Fibroblast of peridontal ligament (primary cell): ENCODE data around the gene NBPF1.
"Not testable (repeated sequence)": the region's sequence is repeated elsewhere in the genome, so short reads cannot be mapped to it uniquely, and the experiment has no call there.

Experiments
- DNase-seq: peaks from one replicate; pipeline ENCODE4 v3.0.0-alpha.2; 2010; ENCODE audit errors: extremely low read depth

Gene NBPF1

DNA sequence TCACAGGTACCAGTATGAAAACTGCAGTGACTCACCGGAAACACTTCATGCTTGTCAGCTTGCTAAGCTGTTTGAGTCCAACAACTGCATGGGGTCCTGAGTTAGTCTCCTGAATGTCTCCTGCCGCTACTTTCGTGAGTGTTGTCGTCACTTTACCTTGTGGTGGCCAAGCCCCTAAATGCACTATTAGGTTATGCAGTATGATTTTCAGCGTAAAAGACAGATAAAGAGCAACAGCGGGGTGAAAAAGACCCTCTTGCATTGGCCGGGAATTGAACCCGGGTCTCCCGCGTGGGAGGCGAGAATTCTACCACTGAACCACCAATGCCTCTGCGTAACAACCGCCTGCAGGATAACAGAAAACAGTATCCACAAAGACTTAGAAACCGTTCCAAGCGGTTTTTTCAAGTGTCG is 67.7 kb downstream of the NBPF1 start:
- DNase-seq: peak; percentile 23

DNA sequence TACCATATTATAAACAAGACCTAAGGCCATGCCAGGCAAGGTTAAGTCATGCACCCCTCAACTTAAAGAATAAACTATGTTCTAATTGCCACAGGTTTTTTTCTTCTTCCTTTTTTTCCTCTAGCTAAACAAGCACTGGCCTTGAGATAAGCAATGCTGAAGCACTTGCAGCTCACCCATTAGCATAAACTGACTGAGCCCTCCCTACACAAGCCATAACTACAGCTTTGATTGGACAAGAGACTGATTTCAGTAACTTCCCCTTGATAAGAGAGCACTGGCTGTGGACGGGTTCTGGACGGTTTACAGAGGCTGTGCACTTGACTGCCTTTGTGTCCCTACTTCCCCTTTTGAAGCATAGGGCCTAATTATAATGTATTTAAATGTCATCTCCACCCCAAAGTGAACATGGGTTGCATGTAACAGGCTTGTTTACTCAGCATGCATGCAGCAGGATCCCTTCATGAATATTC is 72.9 kb downstream of the NBPF1 start:
- DNase-seq: not testable (repeated sequence)

DNA sequence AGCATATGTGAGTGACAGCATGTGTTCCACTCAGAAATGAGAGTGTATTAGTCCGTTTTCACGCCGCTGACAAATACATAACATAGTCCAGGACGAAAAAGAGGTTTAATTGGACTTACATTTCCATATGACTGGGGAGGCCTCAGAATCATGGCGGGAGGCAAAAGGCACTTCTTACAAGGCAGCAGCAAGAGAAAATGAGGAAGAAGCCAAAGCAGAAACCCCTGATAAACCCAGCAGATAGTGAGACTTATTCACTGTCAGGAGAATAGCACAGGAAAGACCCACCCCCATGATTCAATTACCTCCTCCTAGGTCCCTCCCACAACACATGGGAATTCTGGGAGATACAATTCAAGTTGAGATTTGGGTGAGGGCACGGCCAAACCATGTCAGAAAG is 75.8 kb downstream of the NBPF1 start:
- not testable (repeated sequence) for DNase-seq

DNA sequence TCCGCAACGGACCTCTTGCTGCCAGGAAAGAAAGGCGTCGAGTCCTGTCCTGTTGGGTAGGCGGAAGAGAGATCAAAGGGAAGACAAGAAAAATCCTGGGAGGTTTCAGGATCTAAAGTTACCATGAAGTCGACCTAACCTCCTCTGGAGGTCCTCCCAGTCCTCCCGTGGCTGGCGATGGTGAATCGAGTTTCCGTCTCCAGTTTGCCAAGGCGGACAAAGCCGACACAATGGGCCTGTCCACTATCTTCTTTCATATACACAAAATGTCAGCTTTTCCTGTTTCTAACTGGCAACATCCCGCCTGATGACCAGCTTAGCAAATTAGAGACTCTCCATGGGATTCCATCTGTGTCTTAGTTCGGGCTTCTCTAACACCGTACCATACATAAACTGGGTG is 76.6 kb downstream of the NBPF1 start:
- not testable (repeated sequence) for DNase-seq

DNA sequence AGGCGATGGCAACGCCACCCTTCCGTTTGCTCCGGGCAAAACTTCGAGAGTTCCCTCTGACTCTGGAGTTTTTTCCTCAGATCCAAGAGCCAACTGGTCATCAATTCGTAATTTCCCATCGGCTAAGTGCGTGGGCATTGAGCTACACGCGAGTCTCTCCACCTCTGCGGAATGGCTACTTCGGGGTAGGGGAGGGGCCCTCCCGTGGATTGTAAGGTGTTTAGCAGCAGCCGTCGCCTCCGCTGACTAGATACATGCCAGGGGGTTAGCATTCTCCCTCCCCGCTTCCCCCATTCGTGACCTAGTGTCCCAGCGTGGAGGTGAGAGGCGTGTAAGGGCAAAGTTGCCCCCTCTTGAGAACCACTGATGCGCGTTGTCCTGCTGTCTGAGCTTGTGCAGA is 77.5 kb downstream of the NBPF1 start:
- not testable (repeated sequence) for DNase-seq

DNA sequence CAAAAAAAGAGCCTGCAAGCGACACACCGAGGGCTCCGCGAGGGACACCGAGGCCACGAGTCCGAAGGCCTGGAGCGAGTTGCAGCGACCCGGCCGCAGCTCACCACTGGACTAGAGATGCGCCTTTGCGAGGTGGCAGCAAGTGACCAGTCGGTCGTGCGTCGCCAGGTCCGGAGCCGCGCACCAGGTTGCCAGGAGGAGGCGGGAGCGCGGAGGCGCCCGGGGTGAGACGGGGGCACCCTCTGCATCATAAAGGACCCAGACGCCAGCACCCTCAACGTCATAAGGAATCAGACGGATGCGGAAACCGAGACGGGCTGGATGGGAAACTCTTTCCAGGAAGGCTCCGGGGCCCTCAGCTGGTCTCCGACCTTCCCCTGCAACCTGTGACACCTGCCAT is 77.9 kb downstream of the NBPF1 start:
- DNase-seq: not testable (repeated sequence)

DNA sequence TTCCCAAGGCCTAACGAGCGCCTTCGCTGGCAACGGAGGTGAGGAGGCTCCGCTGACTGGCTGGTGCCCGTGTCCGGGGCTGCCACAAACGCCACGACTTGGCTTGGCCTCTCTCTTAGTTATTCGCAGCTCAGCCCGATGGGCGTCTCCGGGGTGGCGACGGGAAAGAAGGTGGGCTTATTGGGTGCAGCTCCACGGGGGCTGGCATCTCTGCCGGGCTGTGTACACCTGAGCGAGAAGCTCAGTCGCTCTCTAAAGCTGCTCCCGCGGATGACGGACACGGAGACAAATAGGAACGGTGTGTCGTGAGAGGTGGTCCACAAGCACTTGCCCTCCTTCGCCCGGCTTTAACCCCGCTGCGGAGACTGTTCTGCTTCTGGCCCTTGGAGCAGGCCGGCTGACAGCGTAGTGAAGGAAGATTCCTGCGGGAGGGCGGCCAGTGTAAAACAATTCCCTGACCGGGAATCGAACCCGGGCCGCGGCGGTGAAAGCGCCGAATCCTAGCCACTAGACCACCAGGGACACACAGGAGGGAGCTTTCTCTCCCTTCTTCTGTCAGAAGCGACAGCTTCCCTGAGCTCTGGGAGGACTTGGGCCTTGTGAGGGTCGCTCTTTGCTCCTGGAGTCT is 78.4 kb downstream of the NBPF1 start:
- peak; percentile 40 for DNase-seq

DNA sequence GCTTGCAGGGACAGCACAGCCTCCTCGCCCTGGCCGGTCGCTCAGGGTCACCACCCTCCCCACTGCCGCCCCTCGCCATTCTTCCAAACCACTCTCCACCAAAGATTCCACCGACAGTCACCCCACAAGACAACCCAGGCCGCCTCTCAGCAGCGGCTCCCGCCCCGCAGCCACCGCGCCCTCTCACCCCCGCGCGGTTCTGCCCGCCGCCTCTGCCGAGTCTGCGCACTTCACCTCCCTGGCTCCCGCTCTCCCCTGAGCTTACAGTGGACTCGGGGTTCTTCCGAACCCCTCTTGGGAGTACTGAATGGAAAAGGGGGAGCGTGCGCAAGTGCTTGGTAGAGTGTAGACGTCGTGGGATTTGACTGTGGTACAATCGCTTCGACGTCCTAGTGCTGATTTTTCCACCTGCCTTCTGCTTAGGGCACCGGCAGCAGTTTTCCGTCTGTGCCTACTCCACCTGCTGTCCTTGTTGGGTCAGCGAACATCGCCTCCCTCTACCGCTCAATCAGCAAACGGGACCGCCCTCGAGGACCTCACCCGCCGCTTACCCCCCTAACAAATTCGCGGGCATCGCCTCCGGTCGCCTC is 79.0 kb downstream of the NBPF1 start:
- not testable (repeated sequence) for DNase-seq

DNA sequence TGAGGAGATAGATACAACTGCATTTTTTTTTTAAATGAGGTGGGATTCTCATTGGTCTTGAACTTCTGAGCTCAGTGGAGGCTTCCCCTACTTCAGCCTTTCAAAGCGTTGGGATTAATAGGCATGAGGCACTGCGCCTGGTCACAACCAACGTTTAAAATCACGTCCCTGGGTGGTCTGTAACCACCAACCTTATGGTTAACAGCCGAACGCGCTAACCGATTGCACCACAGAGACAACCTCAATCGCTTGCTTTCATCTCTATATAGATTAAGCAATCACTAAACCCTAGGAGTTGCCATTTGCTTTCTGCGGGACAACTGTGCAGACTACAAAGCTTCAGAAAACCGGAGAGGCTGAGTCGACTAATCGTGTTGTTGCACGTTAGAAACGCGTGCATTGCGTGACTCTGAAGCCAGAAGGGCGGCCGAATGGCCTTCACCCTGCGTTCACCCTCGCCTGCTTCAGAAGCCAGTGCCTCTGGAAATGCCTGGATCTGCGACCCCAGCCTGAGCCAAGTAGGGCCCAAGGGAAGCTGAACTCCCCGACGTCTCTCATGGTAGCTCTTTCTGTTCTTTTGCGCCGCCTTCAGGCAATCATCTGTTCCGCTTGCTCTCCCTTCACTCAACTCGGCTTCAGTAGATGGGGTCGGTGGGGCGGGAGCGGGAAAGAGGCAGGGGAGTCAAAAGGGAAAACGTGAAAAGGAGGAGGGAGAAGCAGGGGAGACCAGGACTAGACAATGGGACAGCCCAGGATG is 81.0 kb downstream of the NBPF1 start:
- not testable (repeated sequence) for DNase-seq

DNA sequence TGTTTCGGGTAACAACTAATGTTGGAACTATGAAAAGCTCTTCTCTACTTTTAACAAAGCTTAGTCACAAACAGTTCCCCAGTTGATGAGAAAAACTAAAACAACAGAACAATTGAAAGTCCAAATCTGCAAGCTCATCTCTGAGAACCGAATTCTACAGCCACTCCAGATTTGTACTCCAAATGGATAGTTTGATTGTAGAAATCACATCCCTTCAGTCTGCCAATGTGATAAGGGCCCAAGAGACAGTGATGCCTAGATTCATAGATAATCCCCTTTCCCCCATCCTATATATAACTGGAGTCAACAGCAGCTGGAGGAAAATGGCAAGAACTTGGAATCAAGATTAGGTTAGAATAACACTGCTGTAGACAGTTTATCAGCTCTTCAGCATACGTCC is 85.0 kb downstream of the NBPF1 start:
- not testable (repeated sequence) for DNase-seq

DNA sequence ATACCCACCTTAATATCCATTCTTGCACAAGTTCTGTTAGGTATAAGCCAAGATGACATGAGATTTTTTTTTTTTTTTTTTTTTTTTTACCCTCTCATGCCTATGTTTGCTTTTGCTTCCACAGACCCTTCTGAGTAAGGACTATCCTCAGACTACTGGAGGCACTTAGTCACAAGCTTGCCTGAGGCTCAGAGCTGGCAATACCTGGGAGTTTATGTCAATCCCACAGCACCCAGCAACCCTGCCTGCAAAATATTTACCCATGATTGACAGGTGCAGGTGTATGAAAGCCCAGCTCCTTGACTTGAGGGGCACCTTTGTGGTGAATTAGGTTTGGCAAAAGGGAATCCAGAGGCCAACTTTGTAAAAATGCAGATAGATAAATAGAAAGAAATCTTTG is 87.6 kb downstream of the NBPF1 start:
- not testable (repeated sequence) for DNase-seq

DNA sequence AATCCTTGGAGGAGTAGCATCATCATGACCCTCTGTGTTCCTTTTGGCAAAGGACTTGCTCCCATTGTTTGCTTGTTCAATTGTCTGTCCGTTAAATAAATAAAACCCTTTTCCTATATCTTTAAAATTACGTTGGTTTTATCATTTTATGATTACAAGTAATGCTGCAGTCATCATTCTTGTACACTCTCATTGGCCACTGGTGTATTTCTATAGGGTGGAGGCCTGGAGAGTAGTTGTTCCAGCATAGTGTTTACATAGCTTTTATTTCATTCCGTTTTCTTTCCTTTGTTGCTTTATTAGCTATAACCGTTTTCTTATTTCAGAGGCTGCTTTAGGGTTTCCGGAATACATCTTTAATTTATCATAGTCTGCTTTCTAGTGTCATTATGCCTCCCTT is 91.7 kb downstream of the NBPF1 start:
- not testable (repeated sequence) for DNase-seq

DNA sequence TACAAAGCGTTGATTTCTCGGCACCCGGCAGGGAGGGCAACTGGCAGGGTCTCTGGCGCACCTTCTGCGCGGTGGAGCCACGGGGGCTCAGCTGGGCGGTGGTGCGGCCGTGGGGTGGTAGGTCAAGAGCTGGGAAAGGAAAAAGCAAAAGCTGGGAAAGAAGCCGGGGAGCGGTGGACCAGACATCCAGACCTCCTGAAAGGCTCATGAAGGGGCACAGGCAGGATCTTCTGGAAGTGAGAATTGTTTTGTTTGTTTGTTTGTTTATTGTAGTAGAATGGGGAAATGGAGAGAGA is 92.1 kb downstream of the NBPF1 start:
- DNase-seq: no peak

DNA sequence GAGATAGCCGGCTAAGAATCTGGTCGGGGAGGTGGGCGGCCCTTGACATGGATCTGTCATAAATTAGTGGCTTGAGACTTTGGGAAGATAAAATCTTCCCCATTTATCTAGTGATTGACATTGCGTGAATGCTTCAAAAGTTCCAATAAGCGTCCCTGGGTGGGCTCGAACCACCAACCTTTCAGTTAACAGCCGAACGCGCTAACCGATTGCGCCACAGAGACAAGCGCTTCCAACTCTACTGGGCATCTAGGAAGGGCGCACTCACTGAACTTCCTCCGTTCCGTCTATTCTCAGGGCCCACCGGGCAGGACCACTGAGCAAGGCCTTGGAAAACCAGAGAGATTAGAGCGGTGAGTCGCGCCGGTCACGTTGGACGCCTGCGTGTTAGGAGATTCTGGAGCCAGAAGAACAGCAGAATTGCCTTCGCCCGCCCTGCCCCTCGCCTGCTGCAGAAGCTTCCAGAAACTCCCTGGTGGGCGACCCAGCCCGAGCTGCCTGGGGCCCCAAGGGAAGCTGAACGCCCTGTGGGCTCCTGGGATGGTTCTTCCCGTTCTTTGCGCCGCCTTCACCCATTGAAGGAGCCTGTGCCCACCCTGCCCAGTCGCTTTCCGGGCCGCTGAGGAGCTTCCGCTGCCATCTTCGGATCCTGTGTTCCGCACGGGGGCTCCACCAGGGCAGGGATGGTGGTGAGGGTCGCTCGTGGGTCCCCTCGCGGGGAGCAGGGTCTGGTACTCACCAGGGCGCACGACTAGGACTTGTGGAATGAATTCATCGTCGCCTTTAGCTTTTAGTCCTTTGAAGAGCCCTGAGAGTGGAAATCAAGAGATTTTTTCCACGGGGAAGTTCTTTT is 92.7 kb downstream of the NBPF1 start:
- DNase-seq: not testable (repeated sequence)

DNA sequence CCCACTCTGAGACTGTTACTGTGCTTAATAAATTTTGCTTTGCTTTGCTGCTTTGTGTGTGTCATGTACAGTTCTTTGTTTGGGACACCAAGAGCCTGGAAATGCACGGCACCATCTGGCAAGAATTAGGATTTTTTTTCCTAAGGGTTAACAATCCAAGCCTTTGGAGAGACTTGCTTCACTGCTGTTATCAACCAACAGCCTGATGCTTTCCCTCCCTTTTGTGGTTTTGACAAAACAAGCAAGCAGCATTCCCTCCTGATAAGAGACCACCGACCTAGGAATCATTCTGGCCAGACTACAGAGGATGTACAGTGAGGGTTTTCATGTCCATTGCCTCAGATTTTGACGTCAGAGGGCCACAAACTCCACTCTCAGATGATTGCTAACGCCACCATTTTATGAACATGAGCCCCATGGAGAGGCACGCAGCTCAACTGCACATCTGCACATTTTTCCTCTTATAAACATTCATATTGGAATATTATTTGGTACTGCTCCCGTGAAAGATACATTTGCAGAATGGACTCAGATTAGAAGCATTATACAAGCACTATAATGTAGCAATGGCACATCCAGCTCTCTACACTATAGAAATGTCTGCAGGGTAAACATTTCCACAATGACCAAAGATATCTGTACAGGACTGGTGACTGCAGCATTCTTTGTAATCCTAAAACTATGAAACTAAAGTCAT is 94.0 kb downstream of the NBPF1 start:
- not testable (repeated sequence) for DNase-seq

DNA sequence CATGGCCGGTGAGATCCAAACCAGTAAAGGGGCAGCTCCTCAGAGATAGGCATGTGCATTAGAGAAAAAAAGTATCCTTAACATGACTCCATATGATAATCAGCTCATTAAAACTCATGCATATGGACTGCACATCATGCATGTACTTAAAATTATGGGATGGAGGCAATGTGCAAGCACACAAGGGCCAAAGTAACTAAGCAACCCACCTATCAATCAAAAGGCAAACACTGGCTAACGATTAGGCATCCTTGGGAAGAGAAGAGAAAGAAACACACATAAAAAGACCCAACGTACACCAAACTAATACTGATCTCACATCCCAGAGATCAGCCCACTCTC is 94.5 kb downstream of the NBPF1 start:
- not testable (repeated sequence) for DNase-seq

DNA sequence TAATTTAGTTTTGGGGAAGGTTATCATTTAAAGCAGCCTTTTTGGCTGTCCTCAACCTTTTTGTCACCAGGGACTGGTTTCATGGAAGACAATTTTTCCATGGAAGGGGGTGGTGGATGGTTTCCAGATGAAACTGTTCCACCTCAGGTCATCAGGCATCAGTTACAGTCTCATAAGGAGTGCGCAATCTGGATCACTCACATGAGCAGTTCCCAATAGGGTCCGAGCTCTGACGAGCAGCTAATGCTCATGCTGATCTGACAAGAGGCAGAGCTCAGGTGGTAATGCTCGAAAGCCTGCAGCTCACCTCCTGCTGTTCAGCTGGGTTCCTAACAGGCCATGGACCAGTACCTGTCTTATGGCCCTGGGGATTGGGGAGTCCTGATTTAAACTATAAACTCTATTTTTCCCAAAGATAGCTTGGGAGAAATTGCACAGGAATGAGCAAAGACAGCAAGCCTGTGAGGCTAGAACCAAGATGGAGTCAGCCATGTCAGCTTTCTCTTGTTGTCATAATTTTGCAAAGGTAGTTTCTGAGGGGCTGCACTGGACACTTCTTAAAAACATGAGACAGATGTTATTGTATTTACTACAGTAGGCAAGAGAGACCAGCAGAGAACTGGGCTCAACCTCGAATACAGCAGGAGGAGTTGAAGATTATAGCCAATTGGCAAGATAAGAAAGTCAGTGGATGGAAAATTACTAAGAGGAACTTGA is 96.5 kb downstream of the NBPF1 start:
- DNase-seq: not testable (repeated sequence)

DNA sequence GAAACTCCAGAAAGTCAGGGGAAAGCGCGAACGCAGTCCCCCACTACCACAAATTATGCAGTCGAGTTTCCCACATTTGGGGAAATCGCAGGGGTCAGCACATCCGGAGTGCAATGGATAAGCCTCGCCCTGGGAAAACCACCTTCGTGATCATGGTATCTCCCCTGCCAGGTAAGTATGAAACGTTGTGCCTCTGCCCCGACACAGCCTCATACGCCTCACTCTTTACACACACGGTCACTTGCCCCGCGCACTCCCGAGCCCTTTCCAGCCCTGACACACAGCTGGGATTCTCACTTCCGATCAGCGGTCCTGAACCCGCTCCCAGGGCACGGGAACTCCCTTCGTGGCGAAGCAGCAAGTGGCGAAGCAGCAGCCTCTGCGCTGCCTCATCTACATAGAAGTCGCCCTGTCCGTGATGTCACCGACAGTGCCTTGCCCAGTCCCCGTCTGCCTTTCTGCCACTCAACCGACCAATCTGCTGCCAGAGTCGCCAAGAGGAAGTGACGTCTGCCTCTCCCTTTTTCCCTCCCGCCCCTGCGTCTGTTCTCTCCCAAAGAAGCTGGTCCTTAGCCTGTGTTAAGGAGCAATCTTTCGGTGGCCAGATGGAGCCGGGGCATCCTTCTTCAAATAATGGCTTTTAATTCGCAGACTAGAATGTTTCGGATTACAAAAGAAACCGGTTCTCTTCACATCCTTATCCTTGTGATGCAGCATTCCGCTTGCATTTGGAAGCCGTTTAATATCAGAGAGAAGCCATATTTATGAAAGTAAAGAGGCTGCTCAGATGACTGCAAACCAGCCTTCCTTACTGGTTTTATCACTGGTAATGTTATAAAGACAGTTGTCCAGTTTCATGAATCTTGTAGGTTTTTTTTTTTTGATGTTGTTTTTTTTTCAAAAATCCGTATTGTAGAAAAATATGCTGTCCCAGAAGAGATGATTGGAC is 99.0 kb downstream of the NBPF1 start, which contains the start of gene RNU1-1:
TSS of gene RNU1-1 (minus strand) at position 179 of the 949 bp plus-strand sequence.
- DNase-seq: peak; percentile 89

DNA sequence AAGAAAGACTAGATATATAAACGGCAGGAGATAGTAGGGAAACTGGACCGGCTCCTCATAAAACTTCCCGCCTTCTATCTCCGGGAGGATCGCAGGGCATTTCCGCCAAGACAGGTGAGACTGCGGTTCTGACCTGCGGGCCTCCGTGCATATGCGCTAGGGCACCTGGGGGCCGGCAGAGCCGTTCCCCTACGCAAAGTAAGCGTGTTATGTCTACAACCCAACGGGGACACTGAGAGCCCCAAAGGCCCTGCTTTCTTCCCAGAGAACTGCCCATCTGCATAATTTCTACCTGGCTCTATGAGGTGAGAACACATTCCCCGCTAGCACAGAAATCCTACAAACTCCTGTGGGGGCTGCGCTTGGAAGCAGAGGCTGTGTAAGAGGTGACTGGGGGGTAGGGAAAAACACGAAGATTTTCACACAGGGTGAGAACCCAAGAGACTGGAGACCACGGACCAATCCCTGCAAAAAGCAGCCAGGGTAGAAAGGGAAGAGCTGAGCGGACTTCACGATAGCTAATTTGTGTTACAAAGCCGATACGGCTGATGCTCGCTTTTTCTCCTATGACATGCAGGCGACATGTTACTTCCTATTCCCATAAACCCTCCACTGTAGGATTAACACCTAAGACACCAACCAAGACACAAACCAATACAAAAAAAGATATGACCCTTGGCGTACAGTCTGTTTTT is 99.8 kb downstream of the NBPF1 start:
- peak; percentile 99 for DNase-seq
